Heart left ventricle (tissue), 16 donors: ENCODE measurements around the gene DNAH7. TPM values are rescaled to one million over a fixed set of nuclear protein-coding genes. Genes with fewer than 3 reads are reported as not detected.

Source experiments
- ATAC-seq, 4 donors: fragments of 200-7000 bp; cut with Tn5 transposase; one replicate each; pipeline ENCODE4 v1.9.1; 2020 to 2022; ENCODE audit warnings: moderate library complexity in 4 of 4, mild to moderate bottlenecking in 3 of 4, moderate number of reproducible peaks in 1 of 4
- DNase-seq, 5 donors: peaks; one replicate each; pipeline ENCODE4 v3.0.0-alpha.2; 2020
- H3K27ac ChIP-seq, 12 donors: fragments of 200-600 bp; sonication (generic) in 4 of 12; one replicate each; pipeline versions ENCODE4 v1.5.0 to v1.8.0; 2016 to 2022; ENCODE audit warnings: mild to moderate bottlenecking in 2 of 12
- H3K27me3 ChIP-seq, 9 donors: fragments of 200-600 bp; sonication (generic) in 2 of 9; one replicate each; pipeline versions ENCODE4 v1.5.1 to v1.8.0; 2016 to 2022; ENCODE audit warnings: mild to moderate bottlenecking in 3 of 9
- H3K36me3 ChIP-seq, 9 donors: fragments of 200-600 bp; sonication (generic) in 2 of 9; one replicate each; pipeline versions ENCODE4 v1.5.0 to v1.8.0; 2018 to 2022; ENCODE audit warnings: mild to moderate bottlenecking in 2 of 9
- H3K4me1 ChIP-seq, 12 donors: fragments of 200-600 bp; sonication (generic) in 4 of 12; one replicate each; pipeline versions ENCODE4 v1.5.0 to v1.8.0; 2016 to 2022; ENCODE audit warnings: mild to moderate bottlenecking in 3 of 12
- H3K4me3 ChIP-seq, 12 donors: fragments of 200-600 bp; sonication (generic) in 4 of 12; one replicate each; pipeline versions ENCODE4 v1.5.0 to v1.8.0; 2017 to 2022; ENCODE audit warnings: mild to moderate bottlenecking in 9 of 12, moderate library complexity in 4 of 12
- H3K9me3 ChIP-seq, 12 donors: fragments of 200-600 bp; sonication (generic) in 4 of 12; one replicate each; pipeline versions ENCODE4 v1.5.0 to v1.8.0; 2016 to 2022; ENCODE audit warnings: mild to moderate bottlenecking in 1 of 12
- POLR2A ChIP-seq, 2 donors: fragments of 450-650 bp; IDR thresholded peaks; one replicate each; pipeline ENCODE4 v1.6.1; 2017; ENCODE audit warnings: antibody characterized with exemption in 2 of 2, mild to moderate bottlenecking in 2 of 2, moderate library complexity in 2 of 2
- WGBS, 4 donors: extraction: QIAGEN DNeasy Blood & Tissue Kit in 2 of 4; methylation state at CpG; one replicate each; pipeline versions ENCODE4 v1.1.5 to v1.1.7; 2013 to 2018; 5-methylcytosine and 5-hydroxymethylcytosine counted together
- intact Hi-C, 10 donors: fragments of 100-400 bp; cut with DNase I; formaldehyde crosslinking; loops; one replicate each; pipeline versions ENCODE4 v1.11.1 to v1.14.2; 2022
- polyA plus RNA-seq, 2 donors: library from polyadenylated mRNA; stranded (reverse); fragments of 200-250 nt; gene quantifications; one replicate each; pipeline ENCODE4 v1.2.3, GENCODE V29; 2013
- total RNA-seq, 9 donors: library from RNA; depleted of rRNA in 2 of 9; stranded (reverse); fragments of >200 nt in 2 of 9; fragmentation: NEBNext Ultra II Directional in 3 of 9; extraction: Animal tissue kit (Norgen Biotek cat#: 25700) in 3 of 9; gene quantifications; one replicate each; pipeline versions ENCODE4 v1.1.0 to v1.2.4, GENCODE V29; 2016 to 2023
- TF ChIP-seq, protein P1 (sequence below), 12 donors: fragments of 200-600 bp; sonication (generic) in 4 of 12; IDR thresholded peaks; one replicate each; pipeline versions ENCODE4 v1.5.0 to v1.8.0; 2018 to 2022; ENCODE audit warnings: antibody characterized with exemption in 12 of 12, mild to moderate bottlenecking in 5 of 12
- donor health status: ischemic (EF 13 %, LVEDD 7.1; RV severe dilation, severe dysfunction).
- donor health status: healthy with polysubstance abuse.
- donor health status: DM: no; HTN: yes; CAD: no.
- donor health status: DM: no; HTN: no; CAD: no.
- donor health status: ischemic (EF 25% LVEDD 6.9; RV normal size, moderate dysfunction).
- donor health status: ischemic (EF 25% LVEDD 5.7; RV mildly dilated, moderate dysfunction).
- donor health status: healthy.
- donor health status: DM: yes; HTN: yes; CAD: no.
- donor health status: ischemic (EF 35%, LVEDD 5.7; RV mildly dilated, moderate dysfunction).
- donor health status: nonischemic (EF 11% LVEDD 7.7; RV severe dilation, severe dysfunction).
- donor health status: DM: yes; HTN: yes; CAD: no.
- donor health status: PGD.
- donor health status: ischemic (EF 29% LVEDD 5.4; RV normal size, mild dysfunction).
- donor health status: nonischemic (EF 23%, LVEDD 6.1; RV moderate dilation, normal function).

DNAH7 gene
- total and polyA plus RNA-seq, 11 donors, result 0.08 to 1.5 (median 0.40) TPM; not detected in 1

DNA sequence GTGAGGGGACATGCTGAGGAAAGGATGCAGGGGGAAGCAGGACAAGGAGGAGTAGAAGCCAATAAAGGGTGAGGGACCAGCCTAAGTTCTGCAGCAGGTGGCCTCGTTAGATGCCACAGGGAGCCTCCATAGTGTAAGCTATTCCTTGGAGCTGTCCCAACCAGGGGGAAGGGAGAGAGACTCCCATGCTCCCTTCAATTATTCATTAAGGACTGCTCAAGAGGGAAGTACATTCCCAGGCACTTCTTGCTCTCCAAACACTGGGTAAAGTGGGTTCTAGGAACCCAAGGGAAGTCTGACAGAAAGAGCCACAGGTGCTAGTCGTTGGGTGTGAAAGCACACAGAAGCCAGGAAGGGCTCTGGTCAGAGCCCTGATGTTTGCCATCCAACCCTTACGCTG lies 217.9 kb downstream of the DNAH7 start:
- 66 to 79% (median 73%) methylated on average over 3 of the region's 3 CpGs for WGBS, 4 donors
- H3K9me3 ChIP-seq, result peaks cover 0 to 4% (median 0%) of the 10 kb centered on the region in 12 donors
- no peak for ATAC-seq
- H3K36me3 ChIP-seq, result no peaks in the 10 kb centered on the region
- no peak for DNase-seq
- no peak overlapping the region for H3K4me3 ChIP-seq
- H3K4me1 ChIP-seq, result no peaks in the 10 kb centered on the region
- no peak overlapping the region for H3K27ac ChIP-seq
- intact Hi-C loops, result no loop called here
- no peak for TF ChIP-seq POLR2A (IDR thresholded peaks at IDR 0.05)
- no peaks in the 10 kb centered on the region for H3K27me3 ChIP-seq

GRCh38 chr2:195848119-195848899 lies 220.3 kb downstream of the DNAH7 start:
- WGBS, 4 donors, result 84 to 93% (median 87%) methylated on average over 4 of the region's 4 CpGs

DNA sequence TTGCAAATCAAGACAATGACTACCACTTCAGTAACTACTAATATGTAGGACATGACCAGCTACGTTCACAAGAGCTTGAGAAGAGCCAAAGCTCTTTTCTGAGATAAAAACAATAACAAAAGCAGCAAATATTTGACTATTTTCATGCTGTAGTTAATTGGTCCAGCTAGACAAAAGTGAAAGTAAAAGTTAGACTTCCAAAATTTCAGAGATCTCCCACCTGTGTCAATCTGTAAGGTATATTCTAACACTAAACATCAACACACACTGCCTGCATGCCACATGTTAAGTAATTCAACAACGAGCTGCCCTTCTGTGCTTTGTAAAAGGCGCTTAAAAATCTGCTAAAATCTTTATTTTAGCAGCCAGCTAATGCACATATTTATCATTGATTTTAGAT lies 225.7 kb downstream of the DNAH7 start:
- WGBS, 4 donors, result 67 to 73% (median 68%) methylated on average over 3 of the region's 3 CpGs
- no peak overlapping the region for H3K4me3 ChIP-seq
- H3K9me3 ChIP-seq, result peaks cover 0 to 12% (median 0%) of the 10 kb centered on the region in 12 donors
- DNase-seq, result no peak
- no peak overlapping the region for H3K27ac ChIP-seq
- no peaks in the 10 kb centered on the region for H3K36me3 ChIP-seq
- TF ChIP-seq, protein P1, sequence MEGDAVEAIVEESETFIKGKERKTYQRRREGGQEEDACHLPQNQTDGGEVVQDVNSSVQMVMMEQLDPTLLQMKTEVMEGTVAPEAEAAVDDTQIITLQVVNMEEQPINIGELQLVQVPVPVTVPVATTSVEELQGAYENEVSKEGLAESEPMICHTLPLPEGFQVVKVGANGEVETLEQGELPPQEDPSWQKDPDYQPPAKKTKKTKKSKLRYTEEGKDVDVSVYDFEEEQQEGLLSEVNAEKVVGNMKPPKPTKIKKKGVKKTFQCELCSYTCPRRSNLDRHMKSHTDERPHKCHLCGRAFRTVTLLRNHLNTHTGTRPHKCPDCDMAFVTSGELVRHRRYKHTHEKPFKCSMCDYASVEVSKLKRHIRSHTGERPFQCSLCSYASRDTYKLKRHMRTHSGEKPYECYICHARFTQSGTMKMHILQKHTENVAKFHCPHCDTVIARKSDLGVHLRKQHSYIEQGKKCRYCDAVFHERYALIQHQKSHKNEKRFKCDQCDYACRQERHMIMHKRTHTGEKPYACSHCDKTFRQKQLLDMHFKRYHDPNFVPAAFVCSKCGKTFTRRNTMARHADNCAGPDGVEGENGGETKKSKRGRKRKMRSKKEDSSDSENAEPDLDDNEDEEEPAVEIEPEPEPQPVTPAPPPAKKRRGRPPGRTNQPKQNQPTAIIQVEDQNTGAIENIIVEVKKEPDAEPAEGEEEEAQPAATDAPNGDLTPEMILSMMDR (IDR thresholded peaks at IDR 0.05), result no peak
- TF ChIP-seq POLR2A (IDR thresholded peaks at IDR 0.05), result no peak
- no peak for ATAC-seq
- H3K4me1 ChIP-seq, result no peaks in the 10 kb centered on the region
- intact Hi-C loops, result no loop called here
- no peaks in the 10 kb centered on the region for H3K27me3 ChIP-seq

More at GRCh38 chr2:195848119-195848899, 220.3 kb downstream of the DNAH7 start:
- intact Hi-C loops, result no loop called here
- Histone ChIP-seq H3K27ac (no peak overlapping the region), H3K9me3 (peaks cover 0 to 4% (median 0%) of the 10 kb centered on the region in 12 donors), H3K36me3 (no peaks in the 10 kb centered on the region), H3K4me3 (no peak overlapping the region), H3K27me3 (no peaks in the 10 kb centered on the region), H3K4me1 (no peaks in the 10 kb centered on the region)
- DNase-seq (no peak), ATAC-seq (no peak)
- TF ChIP-seq, protein P1 (IDR thresholded peaks at IDR 0.05), result no peak
- TF ChIP-seq POLR2A (IDR thresholded peaks at IDR 0.05), result no peak

GRCh38 chr2:195838002-195838401 lies 230.6 kb downstream of the DNAH7 start:
- no peaks in the 10 kb centered on the region for H3K36me3 ChIP-seq
- H3K4me3 ChIP-seq, result no peak overlapping the region
- H3K9me3 ChIP-seq, result peaks cover 0 to 12% (median 0%) of the 10 kb centered on the region in 12 donors
- H3K27ac ChIP-seq, result no peak overlapping the region
- no peaks in the 10 kb centered on the region for H3K27me3 ChIP-seq
- TF ChIP-seq, protein P1 (IDR thresholded peaks at IDR 0.05), result no peak
- no peak for TF ChIP-seq POLR2A (IDR thresholded peaks at IDR 0.05)
- WGBS, 4 donors, result 79 to 94% (median 85%) methylated on average over 1 of the region's 1 CpG
- no peak for DNase-seq
- ATAC-seq, result no peak
- H3K4me1 ChIP-seq, result no peaks in the 10 kb centered on the region
- intact Hi-C loops, result no loop called here
